Islet precursor cell (in vitro differentiated cells): Measurements from ENCODE around the gene PTPRN.
A peak's percentile ranks its signal among the peaks of the same experiment; 100 is the strongest.

Experiments used
- DNase-seq: peaks from one replicate; pipeline ENCODE4 v3.0.0-alpha.2; 2018

The PTPRN gene

GRCh38 chr2:219286436-219287115 is 22.6 kb downstream of the PTPRN start:
- no peak for DNase-seq

GRCh38 chr2:219285894-219286425 is 23.2 kb downstream of the PTPRN start:
- DNase-seq, result peak; percentile 71

- DNase-seq, result no peak
Observed at GRCh38 chr2:219285373-219285735, 23.8 kb downstream of the PTPRN start.

- no peak for DNase-seq
Observed at GRCh38 chr2:219284501-219285372, 24.5 kb downstream of the PTPRN start.

- no peak for DNase-seq
Observed at GRCh38 chr2:219282943-219283581, 26.1 kb downstream of the PTPRN start.

GRCh38 chr2:219282375-219282774 is 26.8 kb downstream of the PTPRN start:
- peak; percentile 6 for DNase-seq

- peak; percentile 69 for DNase-seq
Observed at GRCh38 chr2:219281588-219281987, 27.6 kb downstream of the PTPRN start.

- DNase-seq, result no peak
Observed at GRCh38 chr2:219280651-219281050, 28.6 kb downstream of the PTPRN start.

- no peak for DNase-seq
Observed at GRCh38 chr2:219279916-219280516, 29.2 kb downstream of the PTPRN start.

- peak; percentile 99 for DNase-seq
Observed at GRCh38 chr2:219279151-219279915, 29.9 kb downstream of the PTPRN start, which contains the start of gene DNAJB2. Gene DNAJB2 (plus strand): TSS chr2:219279366. CDS start chr2:219279834, 468 bp downstream.

- DNase-seq, result no peak
Observed at GRCh38 chr2:219278655-219279150, 30.5 kb downstream of the PTPRN start.

- peak; percentile 96 for DNase-seq
Observed at GRCh38 chr2:219277703-219278654, 31.2 kb downstream of the PTPRN start.

- DNase-seq, result peak; percentile 97
Observed at GRCh38 chr2:219274361-219274921, 34.8 kb downstream of the PTPRN start.

GRCh38 chr2:219273937-219274336 is 35.3 kb downstream of the PTPRN start:
- DNase-seq, result peak; percentile 95

- DNase-seq, result no peak
Observed at GRCh38 chr2:219272995-219273394, 36.2 kb downstream of the PTPRN start.

GRCh38 chr2:219272356-219272755 is 36.8 kb downstream of the PTPRN start:
- DNase-seq, result no peak

GRCh38 chr2:219271021-219271420 is 38.2 kb downstream of the PTPRN start:
- no peak for DNase-seq

- DNase-seq, result no peak
Observed at GRCh38 chr2:219270055-219270372, 39.2 kb downstream of the PTPRN start.

GRCh38 chr2:219269362-219270054 is 39.7 kb downstream of the PTPRN start:
- DNase-seq, result no peak

GRCh38 chr2:219268294-219268693 is 40.9 kb downstream of the PTPRN start:
- DNase-seq, result no peak
